Retinal pigment epithelial cell (primary cell): ENCODE measurements around the gene ACSS1.

ENCODE experiments used
- DNase-seq: peaks from one replicate; pipeline ENCODE4 v3.0.0-alpha.2; 2010; ENCODE audit warnings: low read depth
- H3K4me3 ChIP-seq: 2 replicates; pipeline ENCODE4 v1.5.1; 2011; ENCODE audit warnings: mild to moderate bottlenecking, low read length, control low read depth, moderate library complexity
- CTCF ChIP-seq: conservative IDR thresholded peaks from 2 replicates; pipeline ENCODE4 v1.5.1; 2011; ENCODE audit warnings: low read depth, low read length, control low read depth, inconsistent platforms

ACSS1 gene

GRCh38 chr20:25054096-25054820 is 3.7 kb downstream of the ACSS1 start:
- H3K4me3 ChIP-seq, result no peak overlapping the region
- DNase-seq, result no peak
- no peak for TF ChIP-seq CTCF

- no peak overlapping the region for H3K4me3 ChIP-seq
- no peak for TF ChIP-seq CTCF
- no peak for DNase-seq
Measured at GRCh38 chr20:25053255-25054031, 4.5 kb downstream of the ACSS1 start.

- no peak for TF ChIP-seq CTCF
- H3K4me3 ChIP-seq, result no peak overlapping the region
- no peak for DNase-seq
Measured at GRCh38 chr20:25052255-25053194, 5.4 kb downstream of the ACSS1 start.

GRCh38 chr20:25051386-25052155 is 6.4 kb downstream of the ACSS1 start:
- H3K4me3 ChIP-seq, result no peak overlapping the region
- no peak for DNase-seq
- no peak for TF ChIP-seq CTCF

- no peak for TF ChIP-seq CTCF
- DNase-seq, result no peak
- no peak overlapping the region for H3K4me3 ChIP-seq
Measured at GRCh38 chr20:25050501-25051350, 7.2 kb downstream of the ACSS1 start.
